ES-I3 (cell line): ENCODE data around the gene TRIM28.

Source experiments
- H3K36me3 ChIP-seq: 2 replicates; pipeline ENCODE4 v1.6.1; 2013; ENCODE audit warnings: mild to moderate bottlenecking, low read length, control low read depth, moderate library complexity; ENCODE audit not compliant: insufficient read depth
- H3K4me1 ChIP-seq: 2 replicates; pipeline ENCODE4 v1.6.1; 2013; ENCODE audit warnings: mild to moderate bottlenecking, control low read depth, low read length; ENCODE audit not compliant: insufficient read depth
- H3K9ac ChIP-seq: 2 replicates; pipeline ENCODE4 v1.6.1; 2013; ENCODE audit warnings: low read depth, mild to moderate bottlenecking, low read length, moderate library complexity
- H3K9me3 ChIP-seq: 2 replicates; pipeline ENCODE4 v1.6.1; 2013; ENCODE audit warnings: mild to moderate bottlenecking, low read length, moderate library complexity; ENCODE audit not compliant: control insufficient read depth, insufficient read depth

Gene TRIM28

DNA sequence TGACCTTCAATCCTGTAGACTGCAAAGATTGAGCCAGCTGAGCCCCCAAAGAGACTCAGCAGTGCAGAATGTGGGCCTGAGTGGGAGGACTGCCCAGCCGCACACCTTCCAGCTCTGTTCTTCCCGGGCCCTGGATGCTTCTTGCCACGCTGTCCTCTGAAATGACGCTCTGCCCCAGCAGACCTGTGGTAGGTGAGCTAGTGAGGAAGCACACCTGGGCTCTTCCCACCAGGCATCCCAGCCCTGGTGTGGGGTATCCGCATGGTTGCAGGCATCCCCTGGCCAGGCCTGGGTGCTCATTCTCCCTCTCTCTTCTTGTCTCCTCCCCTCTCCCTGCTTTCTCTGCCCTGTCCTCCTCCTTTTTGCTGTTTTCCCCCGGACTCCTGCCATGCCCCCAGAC is 39.1 kb downstream of the TRIM28 start:
- Histone ChIP-seq H3K36me3 (peaks cover 5% of the 10 kb centered on the region; the same call in 1 of the 2 replicates), H3K9me3 (no peaks in the 10 kb centered on the region), H3K4me1 (peaks cover 3% of the 10 kb centered on the region; the same call in 1 of the 2 replicates), H3K9ac (no peak overlapping the region)

DNA sequence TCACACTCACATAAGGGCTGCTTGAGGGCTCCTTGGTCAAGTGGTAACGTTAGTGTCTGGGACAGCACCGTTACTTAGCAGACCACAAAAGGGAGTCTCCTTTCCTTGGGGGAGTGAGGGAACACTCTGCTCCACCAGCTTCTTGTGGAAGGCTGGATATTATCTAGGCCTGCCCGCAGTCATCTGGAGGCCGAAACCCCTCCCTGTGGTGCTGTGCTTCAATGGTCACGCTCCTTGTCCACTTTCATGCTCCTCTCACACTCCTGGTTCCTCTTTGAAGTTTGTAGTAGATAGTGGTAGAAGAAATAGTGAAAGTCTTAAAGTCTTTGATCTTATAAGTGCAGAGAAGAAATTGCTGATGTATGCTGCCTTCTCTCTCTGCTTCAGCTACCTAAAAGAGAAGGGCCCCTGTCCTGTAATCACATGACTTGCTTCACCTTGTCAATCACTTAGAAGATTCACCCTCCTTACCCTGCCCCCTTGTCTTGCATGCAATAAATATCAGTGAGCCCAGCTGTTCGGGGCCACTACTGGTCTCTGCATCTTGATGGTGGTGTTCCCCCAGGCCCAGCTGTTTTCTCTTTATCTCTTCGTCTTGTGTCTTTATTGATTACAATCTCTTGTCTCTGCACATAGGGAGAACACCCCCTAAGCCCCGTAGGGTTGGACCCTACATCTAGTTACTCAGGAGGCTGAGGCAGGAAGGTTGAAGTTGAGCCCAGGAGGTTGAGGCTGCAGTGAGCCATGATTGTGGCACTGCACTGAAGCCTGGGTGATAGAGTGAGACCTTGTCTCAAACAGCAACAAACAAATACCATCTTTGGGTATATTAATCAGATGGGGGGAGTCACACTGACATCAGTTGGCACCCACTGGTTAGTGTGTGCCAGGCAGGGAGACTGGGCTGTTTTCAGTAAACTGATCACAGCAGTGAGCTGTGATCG is 40.9 kb downstream of the TRIM28 start:
- Histone ChIP-seq H3K9ac (no peak overlapping the region), H3K36me3 (peaks cover 5% of the 10 kb centered on the region; the same call in 1 of the 2 replicates), H3K9me3 (no peaks in the 10 kb centered on the region), H3K4me1 (peaks cover 3% of the 10 kb centered on the region; the same call in 1 of the 2 replicates)

DNA sequence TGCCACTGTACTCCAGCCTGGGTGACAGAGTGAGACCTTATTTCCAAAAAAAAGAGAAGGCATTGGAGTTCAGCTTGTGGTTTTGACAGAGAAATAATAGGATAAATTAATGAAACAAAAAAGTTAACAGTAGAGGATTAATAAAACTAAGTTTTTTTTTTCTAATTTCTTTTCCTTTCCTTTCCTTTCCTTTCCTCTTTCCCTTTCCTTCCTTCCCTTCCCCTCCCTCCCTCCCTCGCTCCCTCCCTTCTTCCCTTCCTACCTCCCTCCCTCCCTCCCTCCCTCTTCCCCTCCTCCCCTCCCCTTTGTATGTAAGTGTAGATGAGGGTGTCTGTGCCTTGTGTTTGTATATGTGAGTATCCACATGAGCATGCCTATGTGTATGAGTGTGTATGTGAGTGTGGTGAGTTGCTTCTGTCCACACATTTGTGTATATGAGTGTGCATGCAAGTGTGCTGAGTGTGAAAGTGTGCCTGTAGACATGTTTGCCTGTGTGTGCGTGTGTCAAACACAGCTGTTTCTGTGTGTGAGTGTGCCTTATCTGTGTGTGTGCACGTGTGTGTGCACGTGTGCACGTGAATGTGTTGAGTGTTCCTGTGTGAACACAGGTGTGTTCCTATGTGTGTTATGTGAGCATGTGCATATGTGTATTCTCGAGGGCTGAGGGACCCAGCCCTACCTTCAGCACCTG is 41.7 kb downstream of the TRIM28 start:
- Histone ChIP-seq H3K9ac (no peak overlapping the region), H3K36me3 (peaks cover 5% of the 10 kb centered on the region; the same call in 1 of the 2 replicates), H3K4me1 (peaks cover 3% of the 10 kb centered on the region; the same call in 1 of the 2 replicates), H3K9me3 (no peaks in the 10 kb centered on the region)

DNA sequence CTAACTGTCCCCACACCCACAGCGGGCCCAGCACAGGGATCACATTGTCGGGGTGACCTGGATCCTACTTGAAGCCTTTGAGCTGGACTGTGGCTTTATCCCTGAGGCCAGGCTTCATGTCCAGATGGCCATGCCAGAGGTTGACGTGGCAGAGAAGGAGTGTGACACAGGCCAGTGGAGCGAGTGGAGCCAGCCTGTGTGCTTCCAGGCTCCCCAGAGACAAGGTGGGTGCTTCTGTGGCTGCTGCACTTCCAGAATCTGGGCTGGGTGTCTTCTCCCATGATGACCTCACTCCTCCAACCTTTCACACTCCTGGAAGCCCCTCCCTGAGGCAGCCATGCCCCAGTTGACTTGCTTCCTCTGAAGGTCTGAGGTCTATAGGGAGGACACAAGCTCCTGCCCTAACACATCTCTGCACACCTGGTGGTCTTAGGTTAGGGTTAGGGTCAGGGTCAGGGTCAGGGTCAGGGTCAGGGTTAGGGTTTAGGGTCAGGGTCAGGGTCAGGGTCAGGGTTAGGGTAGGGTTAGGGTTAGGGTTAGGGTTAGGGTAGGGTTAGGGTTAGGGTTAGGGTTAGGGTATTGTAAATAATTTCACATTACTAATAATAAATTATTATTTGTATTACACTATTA is 42.4 kb downstream of the TRIM28 start:
- no peaks in the 10 kb centered on the region for H3K4me1 ChIP-seq
- H3K9ac ChIP-seq: no peak overlapping the region
- no peaks in the 10 kb centered on the region for H3K9me3 ChIP-seq
- H3K36me3 ChIP-seq: peaks cover 5% of the 10 kb centered on the region; the same call in 1 of the 2 replicates
